K562 (cell line): Measurements from ENCODE around the gene PYCR2. TPM values are rescaled to one million over a fixed set of nuclear protein-coding genes. Genes with fewer than 3 reads are reported as not detected.

Source experiments
- polyA plus RNA-seq, 8 experiments: library from polyadenylated mRNA; depleted of rRNA in 4 of 8; stranded (reverse) in 5 of 8; unstranded in 3 of 8; fragments of >200 nt; fragmentation: Nextera tagmentation in 2 of 8; fragmentation: Illumina TruSeq in 1 of 8; extraction: Ambion mirVana in 2 of 8; extraction: Trizol in 1 of 8; gene quantifications; 2 replicates each; pipeline versions ENCODE4 v1.2.1 to v1.2.3, GENCODE V29; 2011 to 2014; ENCODE audit warnings: inconsistent platforms in 1 of 8, missing spikeins in 1 of 8
- total RNA-seq, 7 experiments: library from RNA; depleted of rRNA in 6 of 7; stranded (reverse); fragments of >200 nt in 6 of 7; fragmentation: Illumina TruSeq in 2 of 7; extraction: Trizol in 2 of 7; gene quantifications; 2 replicates each; pipeline versions ENCODE4 v1.2.1 to v1.2.3, GENCODE V29; 2011 to 2021; ENCODE audit warnings: low replicate concordance in 1 of 7
- TF ChIP-seq, protein P1 (sequence below): fragments of 450-650 bp; IDR thresholded peaks from 2 replicates; pipeline ENCODE4 v1.6.1; 2016; ENCODE audit warnings: mild to moderate bottlenecking, moderate library complexity

PYCR2 gene
- total and polyA plus RNA-seq, 9 of the 15 experiments (the other 6 are each of a cell fraction or from before 2014, with no cell fraction given), result 5.5 to 219 (median 127) TPM

DNA sequence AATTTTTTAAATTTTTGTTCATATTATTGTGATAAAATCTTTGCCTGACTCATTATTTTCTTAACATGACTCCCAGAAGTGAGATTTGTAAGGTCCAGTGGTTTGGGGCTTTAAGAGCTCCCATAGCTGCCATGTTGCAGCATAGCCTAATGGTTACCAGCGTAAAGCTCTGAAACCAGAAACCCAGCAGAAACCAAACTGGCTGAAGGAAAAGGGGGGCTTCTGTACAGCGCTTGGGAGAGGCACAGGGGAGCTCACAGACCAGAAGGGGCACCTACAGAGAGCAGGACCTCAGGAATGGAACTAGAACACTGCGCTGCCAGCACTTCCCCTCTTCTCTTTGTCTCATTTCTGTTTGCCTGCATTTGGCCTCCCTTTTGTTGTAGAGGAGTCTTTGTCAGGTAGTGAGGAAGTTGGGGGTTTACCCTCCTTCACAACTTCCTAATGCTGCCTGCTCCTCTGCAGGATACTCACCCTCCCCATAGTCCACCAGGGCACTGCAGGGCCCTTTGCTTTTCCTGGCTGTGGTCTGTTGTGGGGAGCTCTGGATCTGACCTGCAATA, 2.6 kb upstream of the PYCR2 start (continued):
- TF ChIP-seq, protein P1, sequence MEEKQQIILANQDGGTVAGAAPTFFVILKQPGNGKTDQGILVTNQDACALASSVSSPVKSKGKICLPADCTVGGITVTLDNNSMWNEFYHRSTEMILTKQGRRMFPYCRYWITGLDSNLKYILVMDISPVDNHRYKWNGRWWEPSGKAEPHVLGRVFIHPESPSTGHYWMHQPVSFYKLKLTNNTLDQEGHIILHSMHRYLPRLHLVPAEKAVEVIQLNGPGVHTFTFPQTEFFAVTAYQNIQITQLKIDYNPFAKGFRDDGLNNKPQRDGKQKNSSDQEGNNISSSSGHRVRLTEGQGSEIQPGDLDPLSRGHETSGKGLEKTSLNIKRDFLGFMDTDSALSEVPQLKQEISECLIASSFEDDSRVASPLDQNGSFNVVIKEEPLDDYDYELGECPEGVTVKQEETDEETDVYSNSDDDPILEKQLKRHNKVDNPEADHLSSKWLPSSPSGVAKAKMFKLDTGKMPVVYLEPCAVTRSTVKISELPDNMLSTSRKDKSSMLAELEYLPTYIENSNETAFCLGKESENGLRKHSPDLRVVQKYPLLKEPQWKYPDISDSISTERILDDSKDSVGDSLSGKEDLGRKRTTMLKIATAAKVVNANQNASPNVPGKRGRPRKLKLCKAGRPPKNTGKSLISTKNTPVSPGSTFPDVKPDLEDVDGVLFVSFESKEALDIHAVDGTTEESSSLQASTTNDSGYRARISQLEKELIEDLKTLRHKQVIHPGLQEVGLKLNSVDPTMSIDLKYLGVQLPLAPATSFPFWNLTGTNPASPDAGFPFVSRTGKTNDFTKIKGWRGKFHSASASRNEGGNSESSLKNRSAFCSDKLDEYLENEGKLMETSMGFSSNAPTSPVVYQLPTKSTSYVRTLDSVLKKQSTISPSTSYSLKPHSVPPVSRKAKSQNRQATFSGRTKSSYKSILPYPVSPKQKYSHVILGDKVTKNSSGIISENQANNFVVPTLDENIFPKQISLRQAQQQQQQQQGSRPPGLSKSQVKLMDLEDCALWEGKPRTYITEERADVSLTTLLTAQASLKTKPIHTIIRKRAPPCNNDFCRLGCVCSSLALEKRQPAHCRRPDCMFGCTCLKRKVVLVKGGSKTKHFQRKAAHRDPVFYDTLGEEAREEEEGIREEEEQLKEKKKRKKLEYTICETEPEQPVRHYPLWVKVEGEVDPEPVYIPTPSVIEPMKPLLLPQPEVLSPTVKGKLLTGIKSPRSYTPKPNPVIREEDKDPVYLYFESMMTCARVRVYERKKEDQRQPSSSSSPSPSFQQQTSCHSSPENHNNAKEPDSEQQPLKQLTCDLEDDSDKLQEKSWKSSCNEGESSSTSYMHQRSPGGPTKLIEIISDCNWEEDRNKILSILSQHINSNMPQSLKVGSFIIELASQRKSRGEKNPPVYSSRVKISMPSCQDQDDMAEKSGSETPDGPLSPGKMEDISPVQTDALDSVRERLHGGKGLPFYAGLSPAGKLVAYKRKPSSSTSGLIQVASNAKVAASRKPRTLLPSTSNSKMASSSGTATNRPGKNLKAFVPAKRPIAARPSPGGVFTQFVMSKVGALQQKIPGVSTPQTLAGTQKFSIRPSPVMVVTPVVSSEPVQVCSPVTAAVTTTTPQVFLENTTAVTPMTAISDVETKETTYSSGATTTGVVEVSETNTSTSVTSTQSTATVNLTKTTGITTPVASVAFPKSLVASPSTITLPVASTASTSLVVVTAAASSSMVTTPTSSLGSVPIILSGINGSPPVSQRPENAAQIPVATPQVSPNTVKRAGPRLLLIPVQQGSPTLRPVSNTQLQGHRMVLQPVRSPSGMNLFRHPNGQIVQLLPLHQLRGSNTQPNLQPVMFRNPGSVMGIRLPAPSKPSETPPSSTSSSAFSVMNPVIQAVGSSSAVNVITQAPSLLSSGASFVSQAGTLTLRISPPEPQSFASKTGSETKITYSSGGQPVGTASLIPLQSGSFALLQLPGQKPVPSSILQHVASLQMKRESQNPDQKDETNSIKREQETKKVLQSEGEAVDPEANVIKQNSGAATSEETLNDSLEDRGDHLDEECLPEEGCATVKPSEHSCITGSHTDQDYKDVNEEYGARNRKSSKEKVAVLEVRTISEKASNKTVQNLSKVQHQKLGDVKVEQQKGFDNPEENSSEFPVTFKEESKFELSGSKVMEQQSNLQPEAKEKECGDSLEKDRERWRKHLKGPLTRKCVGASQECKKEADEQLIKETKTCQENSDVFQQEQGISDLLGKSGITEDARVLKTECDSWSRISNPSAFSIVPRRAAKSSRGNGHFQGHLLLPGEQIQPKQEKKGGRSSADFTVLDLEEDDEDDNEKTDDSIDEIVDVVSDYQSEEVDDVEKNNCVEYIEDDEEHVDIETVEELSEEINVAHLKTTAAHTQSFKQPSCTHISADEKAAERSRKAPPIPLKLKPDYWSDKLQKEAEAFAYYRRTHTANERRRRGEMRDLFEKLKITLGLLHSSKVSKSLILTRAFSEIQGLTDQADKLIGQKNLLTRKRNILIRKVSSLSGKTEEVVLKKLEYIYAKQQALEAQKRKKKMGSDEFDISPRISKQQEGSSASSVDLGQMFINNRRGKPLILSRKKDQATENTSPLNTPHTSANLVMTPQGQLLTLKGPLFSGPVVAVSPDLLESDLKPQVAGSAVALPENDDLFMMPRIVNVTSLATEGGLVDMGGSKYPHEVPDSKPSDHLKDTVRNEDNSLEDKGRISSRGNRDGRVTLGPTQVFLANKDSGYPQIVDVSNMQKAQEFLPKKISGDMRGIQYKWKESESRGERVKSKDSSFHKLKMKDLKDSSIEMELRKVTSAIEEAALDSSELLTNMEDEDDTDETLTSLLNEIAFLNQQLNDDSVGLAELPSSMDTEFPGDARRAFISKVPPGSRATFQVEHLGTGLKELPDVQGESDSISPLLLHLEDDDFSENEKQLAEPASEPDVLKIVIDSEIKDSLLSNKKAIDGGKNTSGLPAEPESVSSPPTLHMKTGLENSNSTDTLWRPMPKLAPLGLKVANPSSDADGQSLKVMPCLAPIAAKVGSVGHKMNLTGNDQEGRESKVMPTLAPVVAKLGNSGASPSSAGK, result no peak
